Cardiac muscle cell (in vitro differentiated cells and primary cell): ENCODE measurements around the gene SULT4A1. TPM values are rescaled to one million over a fixed set of nuclear protein-coding genes. Genes with fewer than 3 reads are reported as not detected.
A peak's percentile ranks its signal among the peaks of the same experiment; 100 is the strongest.

Experiments used
- DNase-seq, 2 donors: peaks; one replicate each; pipeline versions ENCODE4 v3.0.0 to v3.0.0-alpha.2; 2010 to 2017; ENCODE audit warnings: low read depth in 1 of 2, low spot score in 1 of 2
- H3K27ac ChIP-seq: fragments of 200-600 bp; sonication (generic); 2 replicates; pipeline ENCODE4 v1.5.1; 2016
- H3K27me3 ChIP-seq: fragments of 200-600 bp; sonication (generic); 2 replicates; pipeline ENCODE4 v1.6.0; 2016; ENCODE audit warnings: control low read depth
- H3K36me3 ChIP-seq: fragments of 200-600 bp; sonication (generic); 2 replicates; pipeline ENCODE4 v1.5.1; 2016; ENCODE audit warnings: control low read depth
- H3K4me1 ChIP-seq: fragments of 200-600 bp; sonication (generic); 2 replicates; pipeline ENCODE4 v1.8.1; 2017; ENCODE audit warnings: low read depth, mild to moderate bottlenecking, mixed run types
- H3K4me3 ChIP-seq: fragments of 200-600 bp; sonication (generic); 2 replicates; pipeline ENCODE4 v1.5.1; 2016; ENCODE audit warnings: mild to moderate bottlenecking
- H3K9me3 ChIP-seq: fragments of 200-600 bp; sonication (generic); 2 replicates; pipeline ENCODE4 v1.5.1; 2017; ENCODE audit warnings: low read depth, mild to moderate bottlenecking, control low read depth
- CTCF ChIP-seq: IDR thresholded peaks from 2 replicates; pipeline ENCODE4 v1.5.1; 2012; ENCODE audit warnings: low read depth, mild to moderate bottlenecking, low read length
- polyA plus RNA-seq: library from polyadenylated mRNA; unstranded; fragments of >200 nt; fragmentation: Nextera tagmentation; extraction: Ambion mirVana; gene quantifications from 2 replicates; pipeline ENCODE4 v1.2.1, GENCODE V29; 2016
- total RNA-seq: library from RNA; depleted of rRNA; stranded (reverse); fragments of >200 nt; gene quantifications from 2 replicates; pipeline ENCODE4 v1.2.3, GENCODE V29; 2016

SULT4A1 gene
- total and polyA plus RNA-seq, 2 experiments from 2014 or later: 1.3 to 3.2 TPM

- Histone ChIP-seq H3K4me1 (peaks cover 4% of the 10 kb centered on the region), H3K27ac (no peak overlapping the region), H3K9me3 (no peaks in the 10 kb centered on the region), H3K27me3 (no peaks in the 10 kb centered on the region), H3K36me3 (no peaks in the 10 kb centered on the region), H3K4me3 (no peak overlapping the region)
- DNase-seq: no peak
- no peak for TF ChIP-seq CTCF
Measured at GRCh38 chr22:43827003-43827735, 35.1 kb downstream of the SULT4A1 start.

GRCh38 chr22:43826142-43827002 is 35.9 kb downstream of the SULT4A1 start:
- peak; percentile 36 for TF ChIP-seq CTCF
- Histone ChIP-seq H3K4me3 (no peak overlapping the region), H3K27ac (no peak overlapping the region), H3K27me3 (no peaks in the 10 kb centered on the region), H3K36me3 (no peaks in the 10 kb centered on the region), H3K4me1 (peaks cover 4% of the 10 kb centered on the region), H3K9me3 (no peaks in the 10 kb centered on the region)
- peak in 1 of 2 donors; percentile 73 for DNase-seq

- H3K27ac ChIP-seq: no peak overlapping the region
- no peaks in the 10 kb centered on the region for H3K27me3 ChIP-seq
- H3K36me3 ChIP-seq: no peaks in the 10 kb centered on the region
- DNase-seq: no peak
- no peak overlapping the region for H3K4me3 ChIP-seq
- H3K4me1 ChIP-seq: peaks cover 4% of the 10 kb centered on the region
- no peaks in the 10 kb centered on the region for H3K9me3 ChIP-seq
- no peak for TF ChIP-seq CTCF
Measured at GRCh38 chr22:43825651-43826050, 36.7 kb downstream of the SULT4A1 start.

GRCh38 chr22:43824724-43825420 is 37.4 kb downstream of the SULT4A1 start:
- Histone ChIP-seq H3K9me3 (no peaks in the 10 kb centered on the region), H3K4me3 (no peak overlapping the region), H3K36me3 (no peaks in the 10 kb centered on the region), H3K4me1 (peaks cover 4% of the 10 kb centered on the region), H3K27me3 (no peaks in the 10 kb centered on the region), H3K27ac (no peak overlapping the region)
- no peak for DNase-seq
- no peak for TF ChIP-seq CTCF

GRCh38 chr22:43823911-43824665 is 38.2 kb downstream of the SULT4A1 start:
- TF ChIP-seq CTCF: no peak
- peaks cover 4% of the 10 kb centered on the region for H3K4me1 ChIP-seq

More at GRCh38 chr22:43823911-43824665, 38.2 kb downstream of the SULT4A1 start:
- no peaks in the 10 kb centered on the region for H3K36me3 ChIP-seq
- no peaks in the 10 kb centered on the region for H3K27me3 ChIP-seq
- no peaks in the 10 kb centered on the region for H3K9me3 ChIP-seq
- H3K27ac ChIP-seq: no peak overlapping the region
- no peak for DNase-seq
- no peak overlapping the region for H3K4me3 ChIP-seq
